HCT116 (cell line): ENCODE results near the gene KRTAP6-1. TPM values are rescaled to one million over a fixed set of nuclear protein-coding genes. Genes with fewer than 3 reads are reported as not detected.

Experiments used
- ATAC-seq: fragments of 200-7000 bp; cut with Tn5 transposase; 2 replicates; pipeline ENCODE4 v1.9.1; 2020; ENCODE audit warnings: mild to moderate bottlenecking, moderate library complexity
- BruUV-seq: library from RNA; stranded (reverse); fragments of 400-500 nt; replicated peaks from 2 replicates; lab custom pipeline; 2021; lab: Mats Ljungman, UMichigan
- CTCF ChIA-PET: fragments of 300-600 bp; sonication (Branson Sonifier 250); formaldehyde crosslinking; loops from one replicate; lab custom pipeline; 2021; ENCODE audit warnings: antibody characterized with exemption; lab: Charles Lee
- POLR2A ChIA-PET: fragments of 300-600, 350-600 bp; sonication (Branson Sonifier 250); formaldehyde crosslinking; loops from one replicate; lab custom pipeline; 2021; ENCODE audit warnings: antibody characterized with exemption; lab: Charles Lee
- RAD21 ChIA-PET, 2 experiments: fragments of 300-600 bp; sonication (Branson Sonifier 250); formaldehyde crosslinking; loops; one replicate each; lab custom pipeline; 2023; ENCODE audit warnings: low total read pairs in 2 of 2; ENCODE audit not compliant: uncharacterized antibody in 2 of 2, unreplicated experiment in 2 of 2, low non-redundant PET in 1 of 2; lab: Charles Lee
- DNase-seq: peaks from one replicate; pipeline ENCODE4 v3.0.0-alpha.2; 2010; ENCODE audit warnings: low read depth, low spot score
- H2AFZ ChIP-seq: fragments of 200-600 bp; shearing (Covaris generic), sonication (generic); 2 replicates; pipeline ENCODE4 v1.6.1; 2017; ENCODE audit warnings: low read depth, mixed run types, mixed read lengths, antibody characterized with exemption, low read length; ENCODE audit not compliant: poor library complexity, severe bottlenecking
- H3K27ac ChIP-seq: 2 replicates; pipeline ENCODE4 v1.5.1; 2012; ENCODE audit warnings: low read depth, low read length
- H3K27me3 ChIP-seq: fragments of 200-600 bp; sonication (generic); 2 replicates; pipeline ENCODE4 v1.6.1; 2016; ENCODE audit warnings: mixed run types, low read length, mixed read lengths; ENCODE audit not compliant: insufficient read depth
- H3K36me3 ChIP-seq, 2 experiments: fragments of 200-500 bp in 1 of 2; fragments of 200-600 bp in 1 of 2; sonication (Bioruptor generic) in 1 of 2; sonication (generic) in 1 of 2; 2 replicates each; pipeline versions ENCODE4 v1.5.1 to v1.6.1; 2014 to 2016; ENCODE audit warnings: low read length in 2 of 2, inconsistent platforms in 1 of 2, mixed read lengths in 1 of 2, mixed run types in 1 of 2; ENCODE audit not compliant: insufficient read depth in 2 of 2, control insufficient read depth in 1 of 2
- H3K4me1 ChIP-seq, 2 experiments: fragments of 200-600 bp in 1 of 2; sonication (generic) in 1 of 2; 2 replicates each; pipeline versions ENCODE4 v1.5.1 to v1.6.1; 2012 to 2017; ENCODE audit warnings: low read length in 2 of 2, inconsistent platforms in 1 of 2, mild to moderate bottlenecking in 1 of 2, mixed read lengths in 1 of 2, mixed run types in 1 of 2, moderate library complexity in 1 of 2; ENCODE audit not compliant: insufficient read depth in 2 of 2, control insufficient read depth in 1 of 2
- H3K4me2 ChIP-seq: fragments of 200-600 bp; sonication (generic); 2 replicates; pipeline ENCODE4 v1.6.1; 2017; ENCODE audit warnings: mixed run types, low read length, mixed read lengths
- H3K4me3 ChIP-seq, 2 experiments: fragments of 200-600 bp in 1 of 2; sonication (generic) in 1 of 2; replicated peaks in 1 of 2; 2 replicates each; pipeline ENCODE4 v1.5.1; 2011 to 2016; ENCODE audit warnings: low read length in 2 of 2, control low read depth in 1 of 2, low read depth in 1 of 2, mild to moderate bottlenecking in 1 of 2, mixed read lengths in 1 of 2, mixed run types in 1 of 2
- H3K79me2 ChIP-seq: fragments of 200-600 bp; sonication (generic); 2 replicates; pipeline ENCODE4 v1.6.1; 2017; ENCODE audit warnings: mild to moderate bottlenecking, mixed run types, low read length, moderate library complexity, mixed read lengths; ENCODE audit not compliant: insufficient read depth
- H3K9ac ChIP-seq: fragments of 200-600 bp; sonication (generic); 2 replicates; pipeline ENCODE4 v1.6.1; 2016; ENCODE audit warnings: low read length, mixed read lengths
- H3K9me2 ChIP-seq: fragments of 200-600 bp; sonication (generic), shearing (Covaris generic); 2 replicates; pipeline ENCODE4 v1.6.1; 2017; ENCODE audit warnings: mixed run types, mild to moderate bottlenecking, moderate library complexity; ENCODE audit not compliant: insufficient read depth
- H3K9me3 ChIP-seq, 2 experiments: fragments of 200-500 bp in 1 of 2; fragments of 200-600 bp in 1 of 2; sonication (Bioruptor generic) in 1 of 2; sonication (generic) in 1 of 2; 2 replicates each; pipeline ENCODE4 v1.6.1; 2014 to 2017; ENCODE audit warnings: low read length in 2 of 2, mixed read lengths in 2 of 2, inconsistent platforms in 1 of 2, low read depth in 1 of 2, mild to moderate bottlenecking in 1 of 2, mixed run types in 1 of 2, moderate library complexity in 1 of 2; ENCODE audit not compliant: control insufficient read depth in 1 of 2, insufficient read depth in 1 of 2
- H4K20me1 ChIP-seq: fragments of 200-600 bp; sonication (generic), shearing (Covaris generic); 2 replicates; pipeline ENCODE4 v1.6.1; 2017; ENCODE audit warnings: mixed run types, mild to moderate bottlenecking, moderate library complexity; ENCODE audit not compliant: insufficient read depth
- CBX3 ChIP-seq: IDR thresholded peaks from 2 replicates; pipeline ENCODE4 v1.6.1; 2012; ENCODE audit warnings: low read depth
- CEBPB ChIP-seq: IDR thresholded peaks from 2 replicates; pipeline ENCODE4 v1.6.1; 2012; ENCODE audit warnings: low read depth
- EGR1 ChIP-seq: IDR thresholded peaks from 2 replicates; pipeline ENCODE4 v1.6.1; 2012; ENCODE audit warnings: low read depth
- EZH2 ChIP-seq: fragments of 200-600 bp; sonication (generic); IDR thresholded peaks from 2 replicates; pipeline ENCODE4 v1.6.1; 2017; ENCODE audit warnings: antibody characterized with exemption, mixed run types
- EZH2phosphoT487 ChIP-seq: fragments of 200-600 bp; IDR thresholded peaks from 2 replicates; pipeline ENCODE4 v1.6.1; 2018; ENCODE audit warnings: antibody characterized with exemption, borderline replicate concordance
- FOSL1 ChIP-seq: IDR thresholded peaks from 2 replicates; pipeline ENCODE4 v1.6.1; 2012; ENCODE audit warnings: low read depth
- JUND ChIP-seq: IDR thresholded peaks from 2 replicates; pipeline ENCODE4 v1.6.1; 2012
- POLR2A ChIP-seq: IDR thresholded peaks from 2 replicates; pipeline ENCODE4 v1.7.0; 2011; ENCODE audit warnings: borderline replicate concordance; ENCODE audit not compliant: insufficient read depth, insufficient read length; ENCODE audit errors: extremely low read depth
- RAD21 ChIP-seq: IDR thresholded peaks from 2 replicates; pipeline ENCODE4 v1.6.1; 2012; ENCODE audit warnings: low read depth, mild to moderate bottlenecking
- SRF ChIP-seq: IDR thresholded peaks from 2 replicates; pipeline ENCODE4 v1.6.1; 2012; ENCODE audit warnings: low read depth
- TCF7L2 ChIP-seq: IDR thresholded peaks from 2 replicates; pipeline ENCODE4 v1.7.0; 2011; ENCODE audit warnings: borderline replicate concordance, inconsistent platforms; ENCODE audit not compliant: insufficient read depth, insufficient read length; ENCODE audit errors: extremely low read depth
- YY1 ChIP-seq: IDR thresholded peaks from 2 replicates; pipeline ENCODE4 v1.6.1; 2011; ENCODE audit warnings: low read length, low read depth, moderate library complexity, mild to moderate bottlenecking; ENCODE audit not compliant: insufficient replicate concordance; ENCODE audit errors: extremely low read depth
- ZFX ChIP-seq: fragments of 450-650 bp; IDR thresholded peaks from 2 replicates; pipeline ENCODE4 v1.6.1; 2017
- ZNF274 ChIP-seq: fragments of 200-500 bp; sonication (Bioruptor generic); IDR thresholded peaks from 2 replicates; pipeline ENCODE4 v1.6.1; 2014; ENCODE audit warnings: mild to moderate bottlenecking, low read depth, low read length, inconsistent platforms
- intact Hi-C: fragments of 100-400 bp; cut with micrococcal nuclease; formaldehyde crosslinking; loops from 2 replicates; pipeline ENCODE4 v1.10.0; 2022
- total RNA-seq: library from RNA; stranded (reverse); gene quantifications from one replicate; pipeline ENCODE4 v1.2.1, GENCODE V29; 2021; ENCODE audit not compliant: unreplicated experiment
- TF ChIP-seq, protein P1 (sequence below): IDR thresholded peaks from 2 replicates; pipeline ENCODE4 v1.6.1; 2011; ENCODE audit warnings: mild to moderate bottlenecking, low read length, moderate library complexity; ENCODE audit not compliant: insufficient replicate concordance; ENCODE audit errors: extremely low read depth
- TF ChIP-seq, protein P2 (sequence below): IDR thresholded peaks from 2 replicates; pipeline ENCODE4 v1.6.1; 2012; ENCODE audit warnings: low read depth

KRTAP6-1 gene
- total RNA-seq, 1 experiment from 2014 or later: not detected

DNA sequence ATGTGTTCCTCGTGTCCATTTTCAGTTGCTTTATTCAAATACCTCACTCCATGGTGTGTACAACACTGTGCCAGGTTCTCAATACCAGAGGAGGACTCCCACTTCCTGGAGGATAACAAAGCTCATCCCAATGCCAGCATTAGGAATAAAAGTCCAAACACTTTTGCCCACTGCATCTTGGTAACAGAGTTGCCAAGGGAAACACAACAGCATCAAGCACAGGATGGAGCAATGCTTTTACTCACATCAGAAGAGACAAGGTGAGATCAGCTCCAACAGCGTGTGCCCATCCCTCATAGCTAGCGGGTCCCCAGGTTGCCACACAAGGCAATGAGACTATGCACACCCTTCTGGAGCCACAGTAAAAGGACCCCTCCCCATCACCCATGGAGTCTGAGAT lies 9.6 kb upstream of the KRTAP6-1 start (continued):
- no peak for TF ChIP-seq ZNF274
- no peak for TF ChIP-seq CBX3
- no peak for TF ChIP-seq EZH2phosphoT487
- no peak for TF ChIP-seq JUND
- no peak for TF ChIP-seq CEBPB
- no peak for TF ChIP-seq TCF7L2

DNA sequence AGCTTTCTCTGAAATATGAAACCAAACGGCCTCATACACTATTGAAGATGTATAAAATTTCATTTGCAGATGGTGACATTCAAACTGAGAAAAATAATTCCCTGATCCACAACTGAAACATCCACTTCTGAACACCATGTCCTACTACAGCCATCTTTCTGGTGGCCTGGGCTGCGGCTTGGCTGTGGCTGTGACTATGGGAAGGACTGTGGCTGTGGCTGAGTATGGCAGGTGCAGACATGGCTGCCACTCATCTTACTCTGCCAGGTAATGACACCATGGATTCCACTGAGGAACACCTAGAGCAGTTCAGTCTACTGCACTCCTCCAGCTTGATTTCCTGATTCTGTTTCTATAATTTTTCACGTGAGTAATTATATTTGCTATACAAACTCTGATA lies 6.8 kb upstream of the KRTAP6-1 start, which contains the start of gene KRTAP20-4:
Gene KRTAP20-4, plus strand, starts transcription at position 106 of the 400 bp plus-strand sequence.
- no peak within 1 kb of the TSS for H2AFZ ChIP-seq
- H3K4me2 ChIP-seq: no peak within 1 kb of the TSS

DNA sequence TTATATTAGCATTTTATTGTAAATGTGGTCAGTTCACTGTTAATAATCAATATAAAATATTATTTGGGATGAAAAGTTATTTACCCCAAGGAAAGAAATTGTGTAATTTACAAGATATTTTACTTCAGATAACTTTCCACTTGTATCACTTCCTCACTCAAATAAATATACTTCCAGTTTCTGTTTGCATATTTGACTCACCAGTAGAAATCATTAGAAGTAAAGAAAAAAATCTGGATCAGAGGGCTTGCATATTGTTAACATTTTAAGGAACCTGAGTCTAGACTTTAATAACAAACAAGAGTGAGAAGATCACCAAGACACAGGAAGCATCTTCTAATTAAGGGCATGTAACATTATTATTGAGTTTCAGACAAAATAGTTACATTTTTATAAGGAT lies 6.3 kb upstream of the KRTAP6-1 start:
- no peaks in the 10 kb centered on the region for H3K79me2 ChIP-seq
- peaks cover 14 to 19% of the 10 kb centered on the region in 2 experiments; a peak in 2 of 4 replicates for H3K9me3 ChIP-seq
- H3K9ac ChIP-seq: no peak overlapping the region
- H3K27me3 ChIP-seq: no peaks in the 10 kb centered on the region
- intact Hi-C loops: no loop called here
- no peak overlapping the region for H3K4me3 ChIP-seq
- no peak overlapping the region for H2AFZ ChIP-seq
- H3K36me3 ChIP-seq: no peaks in the 10 kb centered on the region
- no peak overlapping the region for H3K4me2 ChIP-seq
- H4K20me1 ChIP-seq: no peaks in the 10 kb centered on the region
- H3K27ac ChIP-seq: no peak overlapping the region
- DNase-seq (no peak), ATAC-seq (no peak)
- CTCF ChIA-PET: no interaction called here
- BruUV-seq: no TSS peak
- RAD21 ChIA-PET: no interaction called here
- no peaks in the 10 kb centered on the region for H3K9me2 ChIP-seq
- POLR2A ChIA-PET: no interaction called here
- H3K4me1 ChIP-seq: no peaks in the 10 kb centered on the region
- TF ChIP-seq, protein P1, sequence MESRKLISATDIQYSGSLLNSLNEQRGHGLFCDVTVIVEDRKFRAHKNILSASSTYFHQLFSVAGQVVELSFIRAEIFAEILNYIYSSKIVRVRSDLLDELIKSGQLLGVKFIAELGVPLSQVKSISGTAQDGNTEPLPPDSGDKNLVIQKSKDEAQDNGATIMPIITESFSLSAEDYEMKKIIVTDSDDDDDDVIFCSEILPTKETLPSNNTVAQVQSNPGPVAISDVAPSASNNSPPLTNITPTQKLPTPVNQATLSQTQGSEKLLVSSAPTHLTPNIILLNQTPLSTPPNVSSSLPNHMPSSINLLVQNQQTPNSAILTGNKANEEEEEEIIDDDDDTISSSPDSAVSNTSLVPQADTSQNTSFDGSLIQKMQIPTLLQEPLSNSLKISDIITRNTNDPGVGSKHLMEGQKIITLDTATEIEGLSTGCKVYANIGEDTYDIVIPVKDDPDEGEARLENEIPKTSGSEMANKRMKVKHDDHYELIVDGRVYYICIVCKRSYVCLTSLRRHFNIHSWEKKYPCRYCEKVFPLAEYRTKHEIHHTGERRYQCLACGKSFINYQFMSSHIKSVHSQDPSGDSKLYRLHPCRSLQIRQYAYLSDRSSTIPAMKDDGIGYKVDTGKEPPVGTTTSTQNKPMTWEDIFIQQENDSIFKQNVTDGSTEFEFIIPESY: no peak
- TF ChIP-seq ZFX (no peak), POLR2A (no peak), FOSL1 (no peak), EZH2 (no peak), CEBPB (no peak)
- TF ChIP-seq, protein P2, sequence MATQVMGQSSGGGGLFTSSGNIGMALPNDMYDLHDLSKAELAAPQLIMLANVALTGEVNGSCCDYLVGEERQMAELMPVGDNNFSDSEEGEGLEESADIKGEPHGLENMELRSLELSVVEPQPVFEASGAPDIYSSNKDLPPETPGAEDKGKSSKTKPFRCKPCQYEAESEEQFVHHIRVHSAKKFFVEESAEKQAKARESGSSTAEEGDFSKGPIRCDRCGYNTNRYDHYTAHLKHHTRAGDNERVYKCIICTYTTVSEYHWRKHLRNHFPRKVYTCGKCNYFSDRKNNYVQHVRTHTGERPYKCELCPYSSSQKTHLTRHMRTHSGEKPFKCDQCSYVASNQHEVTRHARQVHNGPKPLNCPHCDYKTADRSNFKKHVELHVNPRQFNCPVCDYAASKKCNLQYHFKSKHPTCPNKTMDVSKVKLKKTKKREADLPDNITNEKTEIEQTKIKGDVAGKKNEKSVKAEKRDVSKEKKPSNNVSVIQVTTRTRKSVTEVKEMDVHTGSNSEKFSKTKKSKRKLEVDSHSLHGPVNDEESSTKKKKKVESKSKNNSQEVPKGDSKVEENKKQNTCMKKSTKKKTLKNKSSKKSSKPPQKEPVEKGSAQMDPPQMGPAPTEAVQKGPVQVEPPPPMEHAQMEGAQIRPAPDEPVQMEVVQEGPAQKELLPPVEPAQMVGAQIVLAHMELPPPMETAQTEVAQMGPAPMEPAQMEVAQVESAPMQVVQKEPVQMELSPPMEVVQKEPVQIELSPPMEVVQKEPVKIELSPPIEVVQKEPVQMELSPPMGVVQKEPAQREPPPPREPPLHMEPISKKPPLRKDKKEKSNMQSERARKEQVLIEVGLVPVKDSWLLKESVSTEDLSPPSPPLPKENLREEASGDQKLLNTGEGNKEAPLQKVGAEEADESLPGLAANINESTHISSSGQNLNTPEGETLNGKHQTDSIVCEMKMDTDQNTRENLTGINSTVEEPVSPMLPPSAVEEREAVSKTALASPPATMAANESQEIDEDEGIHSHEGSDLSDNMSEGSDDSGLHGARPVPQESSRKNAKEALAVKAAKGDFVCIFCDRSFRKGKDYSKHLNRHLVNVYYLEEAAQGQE: no peak

More for the DNA sequence above, 6.8 kb upstream of the KRTAP6-1 start, which contains the start of gene KRTAP20-4:
- no peaks in the 10 kb centered on the region for H3K27me3 ChIP-seq
- no peak within 1 kb of the TSS for H3K27ac ChIP-seq
- peaks cover 14 to 22% of the 10 kb centered on the region in 2 experiments; a peak in 2 of 4 replicates for H3K9me3 ChIP-seq
- no peaks in the 10 kb centered on the region for H3K9me2 ChIP-seq
- no TSS peak for BruUV-seq
- ChIA-PET CTCF (no interaction called here), RAD21 (no interaction called here), POLR2A (no interaction called here)
- H3K4me1 ChIP-seq: no peaks in the 10 kb centered on the region
- H3K36me3 ChIP-seq: no peaks in the 10 kb centered on the region
- ATAC-seq (no peak), DNase-seq (no peak)
- intact Hi-C loops: no loop called here
- no peaks in the 10 kb centered on the region for H4K20me1 ChIP-seq
- no peak within 1 kb of the TSS for H3K4me3 ChIP-seq
- TF ChIP-seq YY1: no peak
- no peak for TF ChIP-seq RAD21
- TF ChIP-seq JUND: no peak
- TF ChIP-seq FOSL1: no peak
- no peak for TF ChIP-seq EGR1
- no peak for TF ChIP-seq CEBPB
- TF ChIP-seq SRF: no peak
- no peaks in the 10 kb centered on the region for H3K79me2 ChIP-seq
- no peak within 1 kb of the TSS for H3K9ac ChIP-seq
